HUDEP-2 (cell line): ENCODE measurements around the gene RAP1GAP2.

ENCODE experiments used
- DNase-seq, 76 experiments: peaks; one replicate each; lab custom pipeline; 2025; ENCODE audit not compliant: unreplicated experiment in 76 of 76; lab: John Stamatoyannopoulos, UW

Gene RAP1GAP2

GRCh38 chr17:2852221-2852620, 56.0 kb downstream of the RAP1GAP2 start:
- DNase-seq, result no peak

GRCh38 chr17:2852729-2853282, 56.6 kb downstream of the RAP1GAP2 start:
- no peak for DNase-seq

DNA sequence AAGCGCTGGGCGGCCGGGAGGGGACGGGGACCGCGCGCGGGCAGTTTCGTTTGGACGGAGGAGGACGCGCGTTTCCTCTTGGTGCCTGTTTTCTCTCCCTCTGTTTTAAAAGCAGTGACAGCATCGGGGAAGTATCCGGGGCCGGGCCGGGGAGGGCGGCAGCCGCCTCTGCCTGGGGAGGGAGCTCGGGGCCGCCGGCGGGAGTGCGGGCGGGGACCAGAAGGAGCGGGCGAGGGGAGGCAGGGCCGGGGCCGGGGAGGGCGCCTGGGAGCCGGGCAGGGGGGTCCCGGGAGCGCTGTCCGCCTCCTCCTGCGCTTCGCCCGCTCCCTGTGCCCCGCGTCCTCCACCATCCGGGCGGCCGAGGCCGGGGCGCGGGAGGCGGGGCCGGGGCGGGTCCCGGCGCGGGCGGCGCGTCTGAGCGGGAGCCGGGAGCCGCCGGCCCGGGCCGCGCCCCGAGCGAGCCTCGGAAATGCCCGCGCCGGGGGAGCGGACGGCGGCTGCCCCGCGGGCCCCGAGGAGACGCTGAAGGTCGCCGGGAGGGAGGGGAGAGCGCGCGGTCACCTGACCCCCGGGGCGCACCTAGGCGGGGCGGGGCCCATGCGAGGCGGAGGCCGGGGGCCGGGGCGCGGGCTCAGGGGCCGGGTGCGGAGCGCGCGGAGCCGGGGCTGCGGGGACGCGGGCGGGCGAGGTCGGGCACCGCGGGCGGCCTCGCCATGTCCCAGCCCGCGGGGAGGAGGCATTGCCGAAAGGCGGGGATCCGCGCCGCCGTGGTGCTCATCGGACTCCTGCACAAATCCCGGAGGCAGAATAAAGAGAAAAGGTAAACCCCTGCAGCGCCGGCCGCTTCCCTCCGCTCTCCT, 57.3 kb downstream of the RAP1GAP2 start:
- no peak for DNase-seq

GRCh38 chr17:2854143-2855055, 58.2 kb downstream of the RAP1GAP2 start:
- no peak for DNase-seq

DNA sequence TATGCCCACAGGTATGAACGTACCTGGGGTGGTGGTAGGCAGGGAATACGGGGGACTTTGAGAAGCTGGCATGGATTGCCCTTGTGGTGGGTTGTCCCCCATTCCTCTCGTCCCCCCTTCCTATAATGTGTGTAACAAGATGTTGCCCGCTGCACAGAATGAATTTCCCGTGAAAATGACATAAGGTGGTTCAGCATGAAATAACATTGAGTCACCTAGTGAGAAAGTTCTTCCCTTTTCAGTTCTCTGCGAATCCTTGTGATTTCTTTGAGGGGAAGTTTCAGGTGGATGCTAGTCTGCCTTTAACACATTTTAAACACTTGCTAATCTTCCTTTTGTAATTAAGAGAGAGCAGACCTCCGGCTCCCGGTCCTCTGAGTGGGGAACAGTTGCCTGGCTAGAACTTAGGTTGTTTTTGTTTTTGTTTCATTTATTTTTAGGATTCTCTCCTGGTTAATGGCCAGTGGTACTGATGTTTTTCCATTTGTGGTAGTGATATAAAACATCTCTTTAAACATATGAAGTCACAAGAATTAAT, 58.9 kb downstream of the RAP1GAP2 start:
- DNase-seq, result no peak

GRCh38 chr17:2856727-2857126, 60.5 kb downstream of the RAP1GAP2 start:
- DNase-seq, result no peak

- no peak for DNase-seq
Observed at GRCh38 chr17:2860045-2860444, 63.8 kb downstream of the RAP1GAP2 start.

DNA sequence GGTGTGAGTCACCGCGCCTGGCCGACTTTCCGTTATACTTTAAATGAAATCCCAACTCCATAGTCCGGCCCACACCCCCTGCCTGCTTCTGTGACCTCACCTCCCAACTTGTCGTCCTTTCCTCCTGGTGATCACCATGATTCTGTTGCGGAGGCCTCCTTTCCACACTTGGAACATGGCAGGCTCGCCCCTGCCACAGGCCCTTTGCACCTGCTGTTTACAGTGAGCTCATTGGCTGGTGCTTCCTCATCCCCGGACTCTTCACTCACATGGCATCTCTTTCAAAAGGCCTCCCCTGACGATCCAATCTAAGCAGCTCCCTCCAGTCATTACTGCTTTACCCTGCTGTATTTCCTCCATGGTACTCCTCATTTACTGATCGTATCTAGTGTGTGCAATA, 64.6 kb downstream of the RAP1GAP2 start:
- DNase-seq, result no peak

GRCh38 chr17:2862197-2862596, 66.0 kb downstream of the RAP1GAP2 start:
- no peak for DNase-seq

DNA sequence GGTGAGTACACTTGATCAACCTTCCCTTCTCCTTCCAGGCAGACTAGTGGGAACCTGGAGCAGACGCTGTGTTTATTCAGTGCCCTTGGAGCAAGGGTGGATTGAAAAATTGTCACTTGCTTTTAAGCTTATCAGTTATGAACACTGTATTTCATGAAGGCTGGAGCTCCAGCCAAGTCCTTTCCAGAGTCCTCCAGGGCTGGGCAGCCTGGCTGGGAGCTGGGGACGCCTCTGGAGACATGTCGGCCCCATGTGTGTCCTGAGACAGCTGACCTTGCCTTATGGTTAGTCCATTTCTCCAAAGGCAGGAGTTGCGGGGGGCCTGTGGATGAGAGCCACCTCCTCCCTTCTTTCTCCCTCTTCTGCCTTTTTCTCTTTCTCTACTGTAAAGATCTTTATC, 67.0 kb downstream of the RAP1GAP2 start:
- DNase-seq, result no peak

GRCh38 chr17:2865228-2865627, 69.0 kb downstream of the RAP1GAP2 start:
- no peak for DNase-seq

DNA sequence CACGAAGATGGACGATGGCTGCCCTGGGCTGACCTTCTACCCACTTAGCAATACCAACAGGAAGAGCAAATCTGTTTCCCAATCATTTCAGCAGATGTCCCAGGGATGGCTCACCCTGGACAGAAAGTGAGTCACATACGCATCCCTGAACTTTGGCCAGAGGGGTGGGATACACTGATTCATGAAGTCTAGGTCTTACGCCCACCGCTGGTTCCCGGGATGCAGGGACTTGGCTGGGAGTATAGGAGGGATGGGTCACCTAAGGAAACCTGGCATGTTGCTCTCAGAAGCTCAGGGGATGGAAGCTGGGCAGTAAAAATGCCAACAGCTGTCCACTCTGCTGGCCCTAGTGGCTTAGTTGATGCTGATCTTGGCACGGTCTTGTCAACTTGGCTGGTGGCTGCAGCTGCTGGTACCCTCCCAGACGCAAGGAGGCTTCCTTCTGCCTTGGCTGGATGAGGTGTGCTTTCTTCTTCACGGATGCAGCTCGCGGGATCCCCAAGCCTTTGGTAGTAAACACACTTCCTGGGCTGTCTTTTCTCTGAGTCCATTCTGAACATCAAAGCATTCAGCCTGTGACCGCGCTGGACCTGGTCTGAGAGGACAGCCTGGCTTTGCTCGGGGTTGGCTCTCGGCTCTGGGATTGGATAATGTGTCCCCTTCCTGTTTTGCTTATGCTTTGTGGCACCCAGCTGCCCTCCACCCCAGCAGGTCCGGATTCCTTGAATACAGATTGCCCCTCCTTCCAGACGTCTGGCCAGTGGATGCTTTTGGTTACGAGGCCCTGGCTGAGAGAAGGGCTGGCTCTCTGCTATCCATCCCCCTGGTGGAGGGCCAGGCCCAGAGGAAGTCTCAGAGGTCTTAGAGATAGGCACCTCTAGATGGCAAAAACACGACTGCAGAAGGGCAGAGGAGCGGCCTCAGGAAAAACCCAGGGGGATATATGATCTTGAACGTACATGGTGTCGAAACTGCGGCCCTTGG, 71.5 kb downstream of the RAP1GAP2 start:
- no peak for DNase-seq

DNA sequence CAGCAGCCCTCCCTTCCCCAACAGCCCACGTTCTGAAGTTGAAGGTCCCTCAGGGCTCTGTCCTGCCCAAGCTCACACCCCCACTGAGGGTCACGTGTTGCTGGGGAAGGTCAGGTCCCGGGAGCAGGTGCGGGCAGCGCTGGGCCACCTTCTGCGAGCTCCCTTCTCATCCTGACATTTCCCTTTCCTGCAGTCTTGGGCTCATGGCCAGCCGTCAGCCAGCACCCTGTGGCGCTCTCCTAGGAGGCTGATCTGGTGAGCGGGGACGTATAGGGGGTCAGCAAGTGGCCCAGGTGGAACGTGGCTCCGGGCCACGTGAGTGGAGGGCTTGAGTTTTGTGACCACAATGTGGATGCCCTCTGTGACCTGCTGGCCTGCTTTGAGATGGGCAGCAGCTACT, 73.4 kb downstream of the RAP1GAP2 start:
- DNase-seq, result no peak

- DNase-seq, result no peak
Observed at GRCh38 chr17:2871205-2871604, 75.0 kb downstream of the RAP1GAP2 start.

GRCh38 chr17:2871720-2872119, 75.5 kb downstream of the RAP1GAP2 start:
- DNase-seq, result no peak

- no peak for DNase-seq
Observed at GRCh38 chr17:2872282-2872681, 76.0 kb downstream of the RAP1GAP2 start.

DNA sequence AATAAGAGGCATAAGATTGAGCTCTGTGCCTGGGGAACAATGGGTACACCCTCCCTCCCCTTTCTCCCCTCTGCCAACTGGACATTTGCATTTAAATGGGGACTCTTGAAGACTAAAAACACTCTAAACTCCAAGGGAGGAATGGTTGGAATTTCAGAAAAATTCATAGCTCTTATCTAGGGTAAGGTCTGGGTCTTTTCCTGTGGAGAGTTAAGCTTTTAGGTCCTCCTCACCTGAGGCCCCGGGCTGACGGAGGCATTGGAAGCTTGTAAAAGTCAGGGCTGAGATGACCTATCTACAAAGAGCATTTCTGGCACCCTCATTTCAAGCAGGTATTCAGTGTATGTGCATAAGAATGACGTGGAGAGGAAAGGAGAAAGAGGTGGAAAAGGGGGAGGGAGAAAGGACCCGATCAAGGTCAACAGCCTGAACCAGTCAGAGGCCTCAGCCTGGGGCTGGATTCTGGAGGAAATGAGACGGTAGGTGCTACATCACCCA, 78.0 kb downstream of the RAP1GAP2 start:
- DNase-seq, result no peak

DNA sequence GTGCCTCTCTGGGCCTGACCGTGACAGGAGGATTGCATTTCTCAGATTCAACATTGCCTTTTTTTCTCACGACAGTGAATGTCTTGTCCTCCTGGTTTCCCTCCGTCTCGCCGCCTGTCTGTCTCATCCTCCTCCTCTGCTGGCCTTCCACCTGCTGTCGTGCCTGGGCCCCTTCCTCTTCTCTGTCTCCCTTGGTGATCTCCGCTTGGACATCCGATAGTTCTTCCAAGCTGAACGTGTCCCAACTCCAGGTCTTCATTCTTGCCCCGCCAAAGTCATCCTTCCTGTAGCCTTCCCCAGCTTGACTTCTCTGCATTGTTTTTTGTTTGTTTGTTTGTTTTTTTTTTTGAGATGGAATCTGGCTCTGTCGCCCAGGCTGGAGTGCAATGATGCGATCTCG, 79.4 kb downstream of the RAP1GAP2 start:
- no peak for DNase-seq

DNA sequence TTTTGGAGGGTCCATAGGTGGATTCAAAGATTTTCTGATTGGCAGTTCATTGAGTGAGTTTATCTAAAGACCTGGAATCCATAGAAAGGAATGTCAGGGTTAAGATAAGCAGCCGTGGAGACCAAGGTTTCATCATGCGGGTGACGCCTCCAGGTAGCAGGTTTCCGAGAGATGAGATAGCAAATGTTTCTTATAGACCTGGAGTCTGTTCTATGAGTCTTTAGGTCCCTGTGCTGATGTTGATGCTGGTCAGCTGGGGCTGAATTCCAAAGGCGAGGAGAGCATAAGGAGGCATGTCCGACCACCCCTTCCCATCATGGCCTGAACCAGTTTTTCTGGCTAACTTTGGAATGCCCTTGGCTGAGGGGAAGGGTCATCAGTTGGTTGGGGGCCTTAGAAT, 80.2 kb downstream of the RAP1GAP2 start:
- DNase-seq, result no peak

DNA sequence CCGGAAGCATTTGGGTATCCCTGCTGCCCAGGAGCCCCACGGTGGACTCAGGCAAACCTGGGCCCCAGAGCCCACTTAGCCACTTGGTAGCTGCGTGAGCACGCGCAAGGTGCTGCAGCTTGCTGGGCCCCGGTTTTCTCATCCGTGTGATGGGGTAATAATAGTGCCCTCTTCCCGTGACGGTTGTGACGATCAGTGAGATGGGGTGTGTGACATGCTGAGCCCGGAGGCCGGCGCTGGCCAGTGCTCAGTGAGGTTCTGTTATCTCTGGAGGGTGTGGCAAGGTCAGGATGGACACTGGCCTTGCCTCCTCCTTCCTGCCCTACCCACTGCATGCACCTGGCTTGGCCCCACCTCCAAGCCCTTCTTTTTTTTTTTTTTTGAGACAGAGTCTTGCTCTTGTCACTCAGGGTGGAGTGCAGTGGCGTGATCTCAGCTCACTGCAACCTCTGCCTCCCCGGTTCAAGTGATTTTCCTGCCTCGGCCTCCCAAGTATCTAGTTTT, 82.6 kb downstream of the RAP1GAP2 start:
- DNase-seq, result no peak
